Transverse colon (tissue), 3 donors: ENCODE results near the gene HNMT.

Experiments used
- CTCF ChIP-seq, 5 experiments: fragments of 200-600 bp in 3 of 5; fragments of 450-650 bp in 2 of 5; sonication (generic) in 3 of 5; IDR thresholded peaks; 1 replicate in 2 of 5; 2 replicates in 3 of 5; pipeline ENCODE4 v1.5.1; 2016 to 2017; ENCODE audit warnings: antibody characterized with exemption in 5 of 5, inconsistent platforms in 3 of 5, mild to moderate bottlenecking in 2 of 5, moderate library complexity in 1 of 5
- EP300 ChIP-seq: sonication (generic); formaldehyde crosslinking; IDR thresholded peaks from one replicate; pipeline ENCODE4 v1.6.1; 2017; ENCODE audit warnings: antibody characterized with exemption, low read depth

DNA sequence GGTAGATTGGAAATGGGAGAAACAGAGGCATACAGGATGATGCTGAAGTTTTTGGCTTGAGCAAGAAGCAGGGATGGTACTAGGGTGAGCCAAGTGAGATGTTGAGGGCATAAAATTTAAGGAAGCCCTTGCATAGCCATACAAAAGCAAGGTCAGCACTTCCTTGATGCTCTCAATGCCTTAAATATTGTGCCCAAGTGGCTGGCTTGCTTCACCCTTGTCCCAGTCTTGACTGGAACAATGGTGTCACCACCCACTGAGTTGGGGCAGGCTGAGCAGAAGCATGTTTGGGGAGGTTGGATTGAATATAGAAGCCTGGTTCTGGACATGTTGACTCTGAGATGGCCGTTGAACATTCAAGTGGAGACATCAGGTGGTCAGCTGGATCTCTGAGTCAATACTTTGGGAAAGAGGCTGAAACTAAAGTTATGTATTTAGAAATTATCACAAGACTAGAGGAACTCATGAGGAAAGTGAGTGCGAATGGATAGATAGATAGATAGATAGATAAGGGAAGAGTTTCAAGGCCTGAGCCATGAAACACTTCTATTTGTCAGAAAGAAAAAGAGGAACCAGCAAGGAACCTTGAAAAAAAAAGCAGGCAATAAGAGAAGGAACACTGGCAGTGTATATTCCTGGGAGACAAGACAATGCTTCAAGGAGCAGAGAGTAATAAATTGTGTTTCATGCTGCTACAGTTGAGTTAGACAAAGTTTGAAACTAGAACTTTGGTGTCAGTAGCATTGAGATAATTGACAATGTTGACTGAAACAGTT, 43.0 kb upstream of the HNMT start:
- TF ChIP-seq CTCF (IDR thresholded peaks at IDR 0.05) (no peak), EP300 (no peak)
